GM18868 (cell line): ENCODE data around the gene ABCC12.

Experiments
- ATAC-seq: cut with Tn5 transposase; IDR thresholded peaks from one replicate; pipeline ENCODE4 v1.9.1; 2021; ENCODE audit warnings: mild to moderate bottlenecking, moderate library complexity; ENCODE audit not compliant: unreplicated experiment

The ABCC12 gene

DNA sequence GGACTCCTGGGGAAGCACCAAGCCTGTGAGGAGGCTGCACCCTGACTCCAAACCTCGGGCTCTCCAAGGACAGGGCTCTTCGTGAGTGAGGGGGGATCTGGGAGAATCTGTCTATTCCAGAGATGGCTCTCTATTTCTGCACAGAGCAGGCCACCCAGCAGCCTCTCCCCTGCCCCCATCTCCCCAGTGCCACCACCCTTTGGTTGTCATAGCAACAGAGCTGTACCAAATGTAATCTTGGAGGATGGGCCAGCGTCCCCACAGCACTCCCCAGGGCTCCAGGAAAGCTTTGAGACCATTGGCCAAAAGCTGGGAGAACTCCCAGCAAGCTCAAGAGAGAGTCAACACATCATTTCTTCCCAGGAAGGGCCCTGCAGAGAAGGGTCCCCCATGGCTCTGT lies 49.3 kb downstream of the ABCC12 start:
- ATAC-seq, result no peak
